Forelimb muscle (tissue), 1 donor: ENCODE data around the gene PAX2. TPM values are rescaled to one million over a fixed set of nuclear protein-coding genes. Genes with fewer than 3 reads are reported as not detected.

ENCODE experiments used
- DNase-seq: peaks from one replicate; pipeline ENCODE4 v3.0.0-alpha.2; 2013; ENCODE audit warnings: low read depth
- polyA plus RNA-seq: library from polyadenylated mRNA; unstranded; fragments of 120-200 nt; gene quantifications from one replicate; pipeline ENCODE4 v1.2.1, GENCODE V29; 2013; ENCODE audit not compliant: insufficient read length

PAX2 gene
- polyA plus RNA-seq, 1 donor: not detected

GRCh38 chr10:100841528-100841927, 96.1 kb downstream of the PAX2 start:
- DNase-seq: no peak

- no peak for DNase-seq
Observed at GRCh38 chr10:100847440-100847839, 102.1 kb downstream of the PAX2 start.

- DNase-seq: no peak
Observed at GRCh38 chr10:100848770-100849169, 103.4 kb downstream of the PAX2 start.

GRCh38 chr10:100858261-100858660, 112.9 kb downstream of the PAX2 start:
- no peak for DNase-seq

GRCh38 chr10:100858747-100859483, 113.5 kb downstream of the PAX2 start:
- DNase-seq: no peak

- DNase-seq: no peak
Observed at GRCh38 chr10:100859484-100859763, 114.0 kb downstream of the PAX2 start.

- no peak for DNase-seq
Observed at GRCh38 chr10:100863433-100863832, 118.1 kb downstream of the PAX2 start.

GRCh38 chr10:100864036-100864885, 118.9 kb downstream of the PAX2 start:
- DNase-seq: no peak

GRCh38 chr10:100864978-100865377, 119.6 kb downstream of the PAX2 start:
- no peak for DNase-seq

- no peak for DNase-seq
Observed at GRCh38 chr10:100866010-100866409, 120.6 kb downstream of the PAX2 start.

- DNase-seq: no peak
Observed at GRCh38 chr10:100866575-100867098, 121.3 kb downstream of the PAX2 start.

GRCh38 chr10:100867261-100867963, 122.0 kb downstream of the PAX2 start:
- DNase-seq: no peak

GRCh38 chr10:100868382-100868781, 123.0 kb downstream of the PAX2 start:
- no peak for DNase-seq

GRCh38 chr10:100869399-100869798, 124.0 kb downstream of the PAX2 start:
- DNase-seq: no peak

GRCh38 chr10:100872034-100872791, 126.8 kb downstream of the PAX2 start:
- DNase-seq: no peak

GRCh38 chr10:100873146-100873826, 127.9 kb downstream of the PAX2 start:
- no peak for DNase-seq

GRCh38 chr10:100873827-100874326, 128.5 kb downstream of the PAX2 start:
- no peak for DNase-seq

GRCh38 chr10:100874702-100875483, 129.5 kb downstream of the PAX2 start:
- no peak for DNase-seq

- DNase-seq: no peak
Observed at GRCh38 chr10:100875484-100876166, 130.2 kb downstream of the PAX2 start.
